GM12878 (cell line): ENCODE results near the gene ALCAM. TPM values are rescaled to one million over a fixed set of nuclear protein-coding genes. Genes with fewer than 3 reads are reported as not detected.

Experiments used
- BHLHE40 ChIP-seq, 2 experiments: fragments of 450-650 bp in 1 of 2; IDR thresholded peaks; 2 replicates each; pipeline ENCODE4 v1.6.1; 2011 to 2017; ENCODE audit warnings: low read depth in 2 of 2, borderline replicate concordance in 1 of 2, improper control_type of control experiment in 1 of 2, low read length in 1 of 2, mild to moderate bottlenecking in 1 of 2
- DPF2 ChIP-seq: fragments of 450-650 bp; IDR thresholded peaks from 2 replicates; pipeline ENCODE4 v1.6.1; 2017; ENCODE audit warnings: mild to moderate bottlenecking
- ESRRA ChIP-seq: IDR thresholded peaks from 2 replicates; pipeline ENCODE4 v1.6.1; 2012; ENCODE audit warnings: mild to moderate bottlenecking, low read length, improper control_type of control experiment
- IKZF1 ChIP-seq: fragments of 450-650 bp; conservative IDR thresholded peaks from 2 replicates; pipeline ENCODE4 v1.6.1; 2017; ENCODE audit warnings: antibody characterized with exemption, mild to moderate bottlenecking
- JUND ChIP-seq: IDR thresholded peaks from 2 replicates; pipeline ENCODE4 v1.6.1; 2012; ENCODE audit warnings: low read depth, mild to moderate bottlenecking, low read length, improper control_type of control experiment, moderate library complexity
- MEF2B ChIP-seq: fragments of 450-650 bp; IDR thresholded peaks from 2 replicates; pipeline ENCODE4 v1.6.1; 2018; ENCODE audit warnings: mild to moderate bottlenecking, moderate library complexity; ENCODE audit not compliant: partially characterized antibody, poor library complexity, severe bottlenecking
- MXI1 ChIP-seq: fragments of 150-350 bp; IDR thresholded peaks from 2 replicates; pipeline ENCODE4 v1.6.1; 2011; ENCODE audit warnings: low read depth, mild to moderate bottlenecking, inconsistent platforms, low read length, improper control_type of control experiment
- NFXL1 ChIP-seq: fragments of 450-650 bp; IDR thresholded peaks from 2 replicates; pipeline ENCODE4 v1.6.1; 2017; ENCODE audit warnings: antibody characterized with exemption, mild to moderate bottlenecking, borderline replicate concordance
- PAX5 ChIP-seq: IDR thresholded peaks from 2 replicates; pipeline ENCODE4 v1.6.1; 2011; ENCODE audit warnings: low read depth, low read length, borderline replicate concordance
- PML ChIP-seq: IDR thresholded peaks from 2 replicates; pipeline ENCODE4 v1.6.1; 2012; ENCODE audit warnings: low read length, inconsistent platforms
- POLR2AphosphoS2 ChIP-seq: IDR thresholded peaks from 2 replicates; pipeline ENCODE4 v1.6.1; 2011; ENCODE audit warnings: low read depth, mild to moderate bottlenecking, low read length, improper control_type of control experiment, moderate library complexity
- RAD21 ChIP-seq: IDR thresholded peaks from 2 replicates; pipeline ENCODE4 v1.6.1; 2011; ENCODE audit warnings: mild to moderate bottlenecking, low read depth, low read length, moderate library complexity; ENCODE audit not compliant: insufficient read depth
- RAD51 ChIP-seq: fragments of 450-650 bp; IDR thresholded peaks from 2 replicates; pipeline ENCODE4 v1.6.1; 2016; ENCODE audit warnings: moderate library complexity, mild to moderate bottlenecking, inconsistent platforms
- SPI1 ChIP-seq: IDR thresholded peaks from 2 replicates; pipeline ENCODE4 v1.6.1; 2011; ENCODE audit warnings: low read depth, mild to moderate bottlenecking, low read length, moderate library complexity, borderline replicate concordance; ENCODE audit not compliant: insufficient read depth
- YBX1 ChIP-seq: fragments of 450-650 bp; IDR thresholded peaks from 2 replicates; pipeline ENCODE4 v1.6.1; 2016; ENCODE audit warnings: antibody characterized with exemption
- ZBTB4 ChIP-seq: fragments of 450-650 bp; formaldehyde crosslinking; IDR thresholded peaks from 2 replicates; pipeline ENCODE4 v1.4.0; 2022; ENCODE audit warnings: mild to moderate bottlenecking, moderate library complexity
- ZNF24 ChIP-seq: fragments of 450-650 bp; IDR thresholded peaks from 2 replicates; pipeline ENCODE4 v1.6.1; 2017; ENCODE audit warnings: antibody characterized with exemption, mild to moderate bottlenecking
- polyA plus RNA-seq, 11 experiments: library from polyadenylated mRNA; depleted of rRNA in 4 of 11; unstranded in 6 of 11; stranded (reverse) in 5 of 11; fragments of >200 nt; fragmentation: Nextera tagmentation in 4 of 11; fragmentation: Illumina TruSeq in 1 of 11; extraction: Ambion mirVana in 4 of 11; extraction: Trizol in 1 of 11; gene quantifications; 1 replicate in 1 of 11; 2 replicates in 10 of 11; pipeline versions ENCODE4 v1.2.1 to v1.2.3, GENCODE V29; 2011 to 2016; ENCODE audit warnings: inconsistent platforms in 2 of 11, missing spikeins in 2 of 11, low read depth in 1 of 11
- total RNA-seq, 4 experiments: library from RNA; depleted of rRNA in 3 of 4; stranded (reverse); fragments of >200 nt in 3 of 4; fragmentation: Illumina TruSeq in 1 of 4; extraction: Trizol in 1 of 4; gene quantifications; 2 replicates each; pipeline versions ENCODE4 v1.2.1 to v1.2.3, GENCODE V29; 2013 to 2021
- TF ChIP-seq, protein P1 (sequence below): IDR thresholded peaks from 2 replicates; pipeline ENCODE4 v1.6.1; 2012; ENCODE audit warnings: low read depth, low read length, improper control_type of control experiment
- TF ChIP-seq, protein P2 (sequence below): fragments of 450-650 bp; IDR thresholded peaks from 2 replicates; pipeline ENCODE4 v1.6.1; 2018; ENCODE audit warnings: mild to moderate bottlenecking, low read depth, moderate library complexity; ENCODE audit not compliant: partially characterized antibody
- TF ChIP-seq, protein P3 (sequence below): fragments of 450-650 bp; IDR thresholded peaks from 2 replicates; pipeline ENCODE4 v1.6.1; 2017; ENCODE audit warnings: antibody characterized with exemption, mild to moderate bottlenecking, moderate library complexity

The ALCAM gene
- total and polyA plus RNA-seq, 10 of the 15 experiments (the other 5 are each of a cell fraction or from before 2014, with no cell fraction given), result 12.2 to 54.2 (median 32.6) TPM

- TF ChIP-seq PML (no peak; the same call in 1 of the 2 replicates), PAX5 (peak; percentile 87), POLR2AphosphoS2 (no peak), MXI1 (no peak), ZNF24 (no peak), RAD51 (no peak), NFXL1 (no peak), RAD21 (no peak), BHLHE40 (IDR thresholded peaks at IDR 0.05; ENCODE audit: borderline replicate concordance in 1 of 2, low read depth in 2 of 2, low read length in 1 of 2) (peak; percentile 67 to 71; a peak in 3 of 4 replicates), SPI1 (peak; percentile 25; the same call in 1 of the 2 replicates), ESRRA (no peak), DPF2 (peak; percentile 49), IKZF1 (peak; percentile 91), JUND (no peak), ZBTB4 (no peak), MEF2B (no peak), YBX1 (no peak)
- TF ChIP-seq, protein P1, sequence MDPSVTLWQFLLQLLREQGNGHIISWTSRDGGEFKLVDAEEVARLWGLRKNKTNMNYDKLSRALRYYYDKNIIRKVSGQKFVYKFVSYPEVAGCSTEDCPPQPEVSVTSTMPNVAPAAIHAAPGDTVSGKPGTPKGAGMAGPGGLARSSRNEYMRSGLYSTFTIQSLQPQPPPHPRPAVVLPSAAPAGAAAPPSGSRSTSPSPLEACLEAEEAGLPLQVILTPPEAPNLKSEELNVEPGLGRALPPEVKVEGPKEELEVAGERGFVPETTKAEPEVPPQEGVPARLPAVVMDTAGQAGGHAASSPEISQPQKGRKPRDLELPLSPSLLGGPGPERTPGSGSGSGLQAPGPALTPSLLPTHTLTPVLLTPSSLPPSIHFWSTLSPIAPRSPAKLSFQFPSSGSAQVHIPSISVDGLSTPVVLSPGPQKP, result no peak
- TF ChIP-seq, protein P2, sequence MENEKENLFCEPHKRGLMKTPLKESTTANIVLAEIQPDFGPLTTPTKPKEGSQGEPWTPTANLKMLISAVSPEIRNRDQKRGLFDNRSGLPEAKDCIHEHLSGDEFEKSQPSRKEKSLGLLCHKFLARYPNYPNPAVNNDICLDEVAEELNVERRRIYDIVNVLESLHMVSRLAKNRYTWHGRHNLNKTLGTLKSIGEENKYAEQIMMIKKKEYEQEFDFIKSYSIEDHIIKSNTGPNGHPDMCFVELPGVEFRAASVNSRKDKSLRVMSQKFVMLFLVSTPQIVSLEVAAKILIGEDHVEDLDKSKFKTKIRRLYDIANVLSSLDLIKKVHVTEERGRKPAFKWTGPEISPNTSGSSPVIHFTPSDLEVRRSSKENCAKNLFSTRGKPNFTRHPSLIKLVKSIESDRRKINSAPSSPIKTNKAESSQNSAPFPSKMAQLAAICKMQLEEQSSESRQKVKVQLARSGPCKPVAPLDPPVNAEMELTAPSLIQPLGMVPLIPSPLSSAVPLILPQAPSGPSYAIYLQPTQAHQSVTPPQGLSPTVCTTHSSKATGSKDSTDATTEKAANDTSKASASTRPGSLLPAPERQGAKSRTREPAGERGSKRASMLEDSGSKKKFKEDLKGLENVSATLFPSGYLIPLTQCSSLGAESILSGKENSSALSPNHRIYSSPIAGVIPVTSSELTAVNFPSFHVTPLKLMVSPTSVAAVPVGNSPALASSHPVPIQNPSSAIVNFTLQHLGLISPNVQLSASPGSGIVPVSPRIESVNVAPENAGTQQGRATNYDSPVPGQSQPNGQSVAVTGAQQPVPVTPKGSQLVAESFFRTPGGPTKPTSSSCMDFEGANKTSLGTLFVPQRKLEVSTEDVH, result no peak
- TF ChIP-seq, protein P3, sequence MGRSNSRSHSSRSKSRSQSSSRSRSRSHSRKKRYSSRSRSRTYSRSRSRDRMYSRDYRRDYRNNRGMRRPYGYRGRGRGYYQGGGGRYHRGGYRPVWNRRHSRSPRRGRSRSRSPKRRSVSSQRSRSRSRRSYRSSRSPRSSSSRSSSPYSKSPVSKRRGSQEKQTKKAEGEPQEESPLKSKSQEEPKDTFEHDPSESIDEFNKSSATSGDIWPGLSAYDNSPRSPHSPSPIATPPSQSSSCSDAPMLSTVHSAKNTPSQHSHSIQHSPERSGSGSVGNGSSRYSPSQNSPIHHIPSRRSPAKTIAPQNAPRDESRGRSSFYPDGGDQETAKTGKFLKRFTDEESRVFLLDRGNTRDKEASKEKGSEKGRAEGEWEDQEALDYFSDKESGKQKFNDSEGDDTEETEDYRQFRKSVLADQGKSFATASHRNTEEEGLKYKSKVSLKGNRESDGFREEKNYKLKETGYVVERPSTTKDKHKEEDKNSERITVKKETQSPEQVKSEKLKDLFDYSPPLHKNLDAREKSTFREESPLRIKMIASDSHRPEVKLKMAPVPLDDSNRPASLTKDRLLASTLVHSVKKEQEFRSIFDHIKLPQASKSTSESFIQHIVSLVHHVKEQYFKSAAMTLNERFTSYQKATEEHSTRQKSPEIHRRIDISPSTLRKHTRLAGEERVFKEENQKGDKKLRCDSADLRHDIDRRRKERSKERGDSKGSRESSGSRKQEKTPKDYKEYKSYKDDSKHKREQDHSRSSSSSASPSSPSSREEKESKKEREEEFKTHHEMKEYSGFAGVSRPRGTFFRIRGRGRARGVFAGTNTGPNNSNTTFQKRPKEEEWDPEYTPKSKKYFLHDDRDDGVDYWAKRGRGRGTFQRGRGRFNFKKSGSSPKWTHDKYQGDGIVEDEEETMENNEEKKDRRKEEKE, result no peak
These were observed 901 bp downstream of the ALCAM start (continued) for GRCh38 chr3:105367406-105368213.
